ENCODE results near the gene CELF2.

The CELF2 gene

GRCh38 chr10:11163780-11164550 is 146.3 kb downstream of the CELF2 start:
- no peak overlapping the region for H3K27ac ChIP-seq
- TF ChIP-seq, protein P1, sequence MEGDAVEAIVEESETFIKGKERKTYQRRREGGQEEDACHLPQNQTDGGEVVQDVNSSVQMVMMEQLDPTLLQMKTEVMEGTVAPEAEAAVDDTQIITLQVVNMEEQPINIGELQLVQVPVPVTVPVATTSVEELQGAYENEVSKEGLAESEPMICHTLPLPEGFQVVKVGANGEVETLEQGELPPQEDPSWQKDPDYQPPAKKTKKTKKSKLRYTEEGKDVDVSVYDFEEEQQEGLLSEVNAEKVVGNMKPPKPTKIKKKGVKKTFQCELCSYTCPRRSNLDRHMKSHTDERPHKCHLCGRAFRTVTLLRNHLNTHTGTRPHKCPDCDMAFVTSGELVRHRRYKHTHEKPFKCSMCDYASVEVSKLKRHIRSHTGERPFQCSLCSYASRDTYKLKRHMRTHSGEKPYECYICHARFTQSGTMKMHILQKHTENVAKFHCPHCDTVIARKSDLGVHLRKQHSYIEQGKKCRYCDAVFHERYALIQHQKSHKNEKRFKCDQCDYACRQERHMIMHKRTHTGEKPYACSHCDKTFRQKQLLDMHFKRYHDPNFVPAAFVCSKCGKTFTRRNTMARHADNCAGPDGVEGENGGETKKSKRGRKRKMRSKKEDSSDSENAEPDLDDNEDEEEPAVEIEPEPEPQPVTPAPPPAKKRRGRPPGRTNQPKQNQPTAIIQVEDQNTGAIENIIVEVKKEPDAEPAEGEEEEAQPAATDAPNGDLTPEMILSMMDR (conservative IDR thresholded peaks at IDR 0.05): no peak

- TF ChIP-seq ZFX (IDR thresholded peaks at IDR 0.05): no peak
- TF ChIP-seq, protein P1 (conservative IDR thresholded peaks at IDR 0.05): no peak
- no peak overlapping the region for H3K27ac ChIP-seq
Observed at GRCh38 chr10:11164551-11164802, 146.8 kb downstream of the CELF2 start.

DNA sequence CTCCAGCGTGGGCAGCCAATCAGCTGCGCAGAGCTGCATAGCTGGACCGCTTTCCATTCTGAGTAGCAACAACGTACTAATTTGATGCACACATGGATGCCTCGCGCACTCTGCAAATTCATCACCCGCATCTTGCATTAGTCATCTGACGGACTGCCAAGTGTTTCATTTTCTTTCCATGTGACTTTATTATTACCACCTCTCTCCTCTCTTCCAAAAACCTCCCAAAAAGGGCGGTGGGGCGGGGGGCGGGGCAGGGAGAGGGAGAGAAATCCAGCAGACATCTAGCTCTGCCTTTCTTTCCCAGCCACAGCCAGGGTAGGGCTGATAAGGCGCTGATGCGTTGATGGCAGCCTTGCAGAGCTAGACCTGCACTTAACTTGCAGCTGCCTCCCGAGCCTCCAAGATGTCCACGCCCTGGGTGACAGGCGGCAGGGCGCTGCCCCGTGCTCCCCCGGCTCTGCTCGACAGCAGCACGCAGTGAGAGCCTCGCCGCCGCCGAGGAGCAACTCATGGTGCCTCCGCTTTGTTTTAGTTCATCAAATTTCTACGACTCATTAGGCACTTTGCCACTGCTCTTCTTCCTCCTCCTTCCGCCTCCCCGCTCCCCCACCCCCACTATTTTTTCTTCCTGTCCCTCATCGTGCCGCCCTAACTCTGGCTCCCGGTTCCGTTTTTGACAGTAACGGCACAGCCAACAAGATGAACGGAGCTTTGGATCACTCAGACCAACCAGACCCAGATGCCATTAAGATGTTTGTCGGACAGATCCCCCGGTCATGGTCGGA is 147.3 kb downstream of the CELF2 start:
- no peak overlapping the region for H3K27ac ChIP-seq
- TF ChIP-seq ZFX (IDR thresholded peaks at IDR 0.05): no peak
- TF ChIP-seq, protein P1 (conservative IDR thresholded peaks at IDR 0.05): no peak

GRCh38 chr10:11165591-11166543 is 148.2 kb downstream of the CELF2 start:
- TF ChIP-seq, protein P1 (conservative IDR thresholded peaks at IDR 0.05): peak; percentile 54
- no peak for TF ChIP-seq ZFX (IDR thresholded peaks at IDR 0.05)
- no peak overlapping the region for H3K27ac ChIP-seq

DNA sequence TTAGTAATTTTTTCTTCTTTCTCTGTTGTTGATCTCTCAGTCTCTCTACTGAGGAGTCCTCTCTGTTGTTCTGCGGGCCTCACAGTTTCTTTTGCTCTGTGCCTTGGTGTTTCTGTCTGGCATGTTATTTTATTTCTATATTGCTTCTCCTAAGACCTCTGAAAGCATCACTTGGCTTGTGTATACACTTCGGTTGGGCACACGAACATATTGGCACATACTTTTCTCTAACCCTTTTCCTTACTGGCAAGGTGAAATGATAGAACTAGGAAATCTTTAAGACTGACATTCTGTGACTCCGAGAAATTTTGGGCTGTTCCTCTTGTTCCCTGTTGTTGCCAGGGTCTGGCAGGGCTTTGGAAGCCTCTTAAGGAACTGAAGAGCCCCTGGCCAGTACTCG is 148.9 kb downstream of the CELF2 start:
- H3K27ac ChIP-seq: no peak overlapping the region
- TF ChIP-seq, protein P1 (conservative IDR thresholded peaks at IDR 0.05): no peak
- no peak for TF ChIP-seq ZFX (IDR thresholded peaks at IDR 0.05)

- no peak overlapping the region for H3K27ac ChIP-seq
- no peak for TF ChIP-seq ZFX (IDR thresholded peaks at IDR 0.05)
- TF ChIP-seq, protein P1 (conservative IDR thresholded peaks at IDR 0.05): no peak
Observed at GRCh38 chr10:11167233-11167966, 149.7 kb downstream of the CELF2 start.
